ENCODE data around the gene CD300E.

The CD300E gene

DNA sequence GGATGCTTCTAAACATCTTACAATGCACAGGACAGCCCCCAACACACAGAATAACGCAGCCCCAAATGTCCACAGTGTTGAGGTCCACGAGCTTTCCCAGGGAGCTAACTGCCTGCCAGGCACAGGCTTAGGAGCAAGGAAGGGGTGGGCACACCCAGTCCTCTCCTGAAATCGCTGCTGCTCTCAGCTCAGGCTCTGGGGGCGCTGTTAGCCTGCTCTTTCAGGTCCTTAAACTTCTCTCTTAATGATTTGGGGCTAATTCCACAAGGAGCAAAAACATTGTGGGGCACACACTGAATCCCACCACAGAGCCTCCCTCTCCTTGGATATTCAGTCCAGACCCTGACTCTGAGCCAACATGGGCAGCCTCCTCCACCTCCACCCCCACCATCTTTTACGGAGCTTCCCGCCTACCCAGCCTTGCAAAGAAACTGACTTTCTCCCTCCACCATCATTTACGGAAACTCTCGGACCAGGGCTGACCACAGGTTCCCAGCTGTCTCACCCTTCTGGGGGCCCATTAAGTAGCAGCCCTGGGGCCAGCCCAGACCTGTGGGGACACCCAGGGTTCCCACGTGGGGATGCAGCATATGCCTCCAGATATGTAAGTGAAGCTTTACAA lies 57.3 kb downstream of the CD300E start:
- no peak for DNase-seq (ENCODE audit: low read depth)

DNA sequence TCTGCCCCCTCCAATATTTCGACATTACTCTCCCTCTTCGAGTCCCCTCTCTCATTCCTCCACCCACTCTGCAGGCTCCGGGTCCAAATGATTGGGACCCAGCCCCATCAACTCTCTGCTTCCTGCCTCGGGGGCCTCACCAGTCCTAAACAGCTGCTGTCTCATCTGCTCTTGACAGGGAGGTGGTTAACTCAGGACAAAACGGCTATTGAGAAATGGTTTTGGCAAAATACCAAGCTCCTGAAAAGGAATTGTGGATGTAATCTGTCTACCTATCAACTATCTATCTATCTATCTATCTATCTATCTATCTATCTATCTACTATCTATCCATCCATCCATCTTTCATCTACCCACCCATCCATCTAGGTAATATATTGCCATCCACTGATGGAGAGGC lies 58.4 kb downstream of the CD300E start:
- DNase-seq (ENCODE audit: low read depth) = no peak

DNA sequence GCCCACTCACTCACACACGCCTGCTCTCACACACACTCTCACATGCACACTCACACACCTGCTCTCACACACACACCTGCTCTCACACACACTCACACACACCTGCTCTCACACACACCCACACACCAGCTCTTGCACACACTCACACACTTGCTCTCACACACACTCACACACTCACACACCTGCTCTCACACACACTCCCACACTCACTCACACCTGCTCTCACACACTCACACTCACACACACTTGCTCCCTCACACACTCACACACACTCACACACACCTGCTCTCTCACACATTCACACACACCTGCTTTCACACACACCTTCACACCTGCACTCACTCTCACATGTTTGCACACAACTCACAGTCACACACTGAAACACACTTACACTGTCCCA lies 60.2 kb downstream of the CD300E start:
- DNase-seq (ENCODE audit: low read depth) = no peak

DNA sequence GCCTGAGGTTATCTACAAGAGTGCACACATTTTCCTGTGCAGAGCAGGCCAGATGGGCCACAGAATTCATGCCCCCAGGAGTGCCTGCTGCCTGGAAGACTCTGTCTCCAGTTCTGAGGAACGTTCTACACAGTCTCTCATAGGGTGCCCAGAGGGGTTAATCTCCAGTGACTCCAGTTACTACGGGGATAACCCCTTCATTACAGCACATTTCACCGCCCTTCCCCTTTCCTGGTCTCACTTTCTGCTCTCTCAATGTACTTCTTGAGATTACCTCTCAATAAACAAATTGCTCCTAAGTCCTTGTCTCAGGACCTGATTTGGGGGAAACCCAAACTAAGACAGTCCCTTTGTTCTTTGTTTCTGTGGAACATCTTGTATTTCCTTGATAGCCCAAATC lies 62.0 kb downstream of the CD300E start:
- no peak for DNase-seq (ENCODE audit: low read depth)

Data from stimulated activated CD8-positive, alpha-beta memory T cell treated with anti-CD3 and anti-CD28 coated beads, Interleukin-15, amount 100 ng/mL, for 24 hours (primary cell).